AG04449 (cell line): ENCODE measurements around the gene COX6B2.
"Not testable (repeated sequence)": the region's sequence is repeated elsewhere in the genome, so short reads cannot be mapped to it uniquely, and the experiment has no call there.

Source experiments
- CTCF ChIA-PET: fragments of 350-600 bp; formaldehyde crosslinking; extraction: SDS; loops from one replicate; lab custom pipeline; 2021; ENCODE audit warnings: antibody characterized with exemption; lab: Yijun Ruan, JAX
- POLR2A ChIA-PET: fragments of 400-600, 350-600 bp; formaldehyde crosslinking; extraction: SDS; loops from one replicate; lab custom pipeline; 2020; ENCODE audit warnings: antibody characterized with exemption, inconsistent platforms; lab: Yijun Ruan, JAX
- DNase-seq: peaks from one replicate; pipeline ENCODE4 v3.0.0-alpha.2; 2010; ENCODE audit warnings: low read depth, low spot score
- H3K4me3 ChIP-seq: 2 replicates; pipeline ENCODE4 v1.5.1; 2011; ENCODE audit warnings: low read depth, mild to moderate bottlenecking, control low read depth, low read length
- TF ChIP-seq, protein P1 (sequence below): IDR thresholded peaks from one replicate; pipeline ENCODE4 v1.5.1; 2011; ENCODE audit warnings: mild to moderate bottlenecking, moderate library complexity, low read length, control low read depth, inconsistent platforms; ENCODE audit not compliant: insufficient read depth; ENCODE audit errors: missing control alignments

The COX6B2 gene, protein sequence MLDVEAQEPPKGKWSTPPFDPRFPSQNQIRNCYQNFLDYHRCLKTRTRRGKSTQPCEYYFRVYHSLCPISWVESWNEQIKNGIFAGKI

GRCh38 chr19:55354698-55355212, at the start of gene COX6B2:
TSS of gene COX6B2 (minus strand) at chr19:55354719. CDS start at chr19:55354521, 198 bp downstream.
- CTCF ChIA-PET, result interaction anchor here (1.0 to 1.8 kb wide), 2 partner anchors 63 to 113 kb away, joined by 3 to 7 read pairs; no protein-coding TSS in a partner anchor
- no peak for DNase-seq
- H3K4me3 ChIP-seq, result peak within 1 kb of the TSS; percentile 59
- POLR2A ChIA-PET, result no interaction called here
- TF ChIP-seq, protein P1, sequence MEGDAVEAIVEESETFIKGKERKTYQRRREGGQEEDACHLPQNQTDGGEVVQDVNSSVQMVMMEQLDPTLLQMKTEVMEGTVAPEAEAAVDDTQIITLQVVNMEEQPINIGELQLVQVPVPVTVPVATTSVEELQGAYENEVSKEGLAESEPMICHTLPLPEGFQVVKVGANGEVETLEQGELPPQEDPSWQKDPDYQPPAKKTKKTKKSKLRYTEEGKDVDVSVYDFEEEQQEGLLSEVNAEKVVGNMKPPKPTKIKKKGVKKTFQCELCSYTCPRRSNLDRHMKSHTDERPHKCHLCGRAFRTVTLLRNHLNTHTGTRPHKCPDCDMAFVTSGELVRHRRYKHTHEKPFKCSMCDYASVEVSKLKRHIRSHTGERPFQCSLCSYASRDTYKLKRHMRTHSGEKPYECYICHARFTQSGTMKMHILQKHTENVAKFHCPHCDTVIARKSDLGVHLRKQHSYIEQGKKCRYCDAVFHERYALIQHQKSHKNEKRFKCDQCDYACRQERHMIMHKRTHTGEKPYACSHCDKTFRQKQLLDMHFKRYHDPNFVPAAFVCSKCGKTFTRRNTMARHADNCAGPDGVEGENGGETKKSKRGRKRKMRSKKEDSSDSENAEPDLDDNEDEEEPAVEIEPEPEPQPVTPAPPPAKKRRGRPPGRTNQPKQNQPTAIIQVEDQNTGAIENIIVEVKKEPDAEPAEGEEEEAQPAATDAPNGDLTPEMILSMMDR, result no peak

DNA sequence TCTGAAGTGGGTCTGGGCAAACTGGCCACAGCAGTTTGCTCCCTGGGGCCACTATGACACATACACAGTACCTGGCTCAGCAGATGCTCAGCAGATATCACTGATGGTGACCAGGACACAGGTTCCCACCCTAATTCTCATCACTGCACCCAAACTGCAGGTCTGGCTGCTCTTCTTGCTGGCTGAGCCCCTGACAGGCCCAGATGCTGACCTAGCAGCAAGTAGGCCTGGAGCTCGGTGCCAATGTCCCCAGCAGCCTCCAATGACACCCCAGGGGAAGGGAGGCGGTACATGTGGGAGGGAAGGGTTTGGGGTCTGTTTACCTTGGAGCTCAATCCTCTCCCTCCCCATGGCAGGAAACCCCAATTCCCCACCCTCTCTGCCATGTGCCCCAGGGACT, 48.0 kb upstream of the COX6B2 start:
- ChIA-PET POLR2A (interaction anchor here (1.2 to 1.4 kb wide), 2 partner anchors 9 to 14 kb away, joined by 3 to 6 read pairs; no protein-coding TSS in a partner anchor), CTCF (interaction anchor here (0.8 to 1.8 kb wide), 4 partner anchors 9 to 100 kb away, joined by 3 to 9 read pairs (median 4); no protein-coding TSS in a partner anchor)
- TF ChIP-seq, protein P1, result no peak
- no peak for DNase-seq
- H3K4me3 ChIP-seq, result no peak overlapping the region

DNA sequence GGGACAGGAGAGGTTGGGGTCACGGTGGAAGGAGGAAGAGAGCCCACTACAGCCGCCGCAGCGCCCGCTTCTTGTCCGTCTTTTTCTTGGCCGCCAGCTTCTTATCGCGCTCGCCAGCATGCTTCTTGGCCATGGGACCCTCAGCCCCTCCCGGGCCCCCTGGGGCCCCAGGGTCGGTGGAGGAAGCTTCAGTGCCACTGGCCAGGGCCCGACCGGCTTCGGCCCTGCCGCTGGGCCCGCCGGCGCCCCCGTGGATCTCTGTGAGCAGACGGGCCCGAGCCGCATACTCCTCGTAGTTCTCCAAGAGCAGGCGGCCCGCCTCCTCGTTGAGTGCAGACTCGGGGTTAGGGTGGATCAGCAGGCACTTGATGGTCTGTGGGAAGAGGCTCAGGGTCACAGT, 46.9 kb upstream of the COX6B2 start:
- H3K4me3 ChIP-seq, DNase-seq, CTCF ChIA-PET: not testable (repeated sequence)
- POLR2A ChIA-PET, result interaction anchor here (1.2 kb wide), 1 partner anchor 13 kb away, joined by 3 read pairs; no protein-coding TSS in a partner anchor

- ChIA-PET POLR2A (no interaction called here), CTCF (interaction anchor here (1.0 to 1.2 kb wide), 5 partner anchors 10 to 240 kb away, joined by 3 to 4 read pairs (median 3); partner anchors contain the start of gene TMEM238)
- DNase-seq, result no peak
- no peak overlapping the region for H3K4me3 ChIP-seq
- TF ChIP-seq, protein P1, result no peak
Measured at GRCh38 chr19:55400281-55401087, 46.0 kb upstream of the COX6B2 start.

DNA sequence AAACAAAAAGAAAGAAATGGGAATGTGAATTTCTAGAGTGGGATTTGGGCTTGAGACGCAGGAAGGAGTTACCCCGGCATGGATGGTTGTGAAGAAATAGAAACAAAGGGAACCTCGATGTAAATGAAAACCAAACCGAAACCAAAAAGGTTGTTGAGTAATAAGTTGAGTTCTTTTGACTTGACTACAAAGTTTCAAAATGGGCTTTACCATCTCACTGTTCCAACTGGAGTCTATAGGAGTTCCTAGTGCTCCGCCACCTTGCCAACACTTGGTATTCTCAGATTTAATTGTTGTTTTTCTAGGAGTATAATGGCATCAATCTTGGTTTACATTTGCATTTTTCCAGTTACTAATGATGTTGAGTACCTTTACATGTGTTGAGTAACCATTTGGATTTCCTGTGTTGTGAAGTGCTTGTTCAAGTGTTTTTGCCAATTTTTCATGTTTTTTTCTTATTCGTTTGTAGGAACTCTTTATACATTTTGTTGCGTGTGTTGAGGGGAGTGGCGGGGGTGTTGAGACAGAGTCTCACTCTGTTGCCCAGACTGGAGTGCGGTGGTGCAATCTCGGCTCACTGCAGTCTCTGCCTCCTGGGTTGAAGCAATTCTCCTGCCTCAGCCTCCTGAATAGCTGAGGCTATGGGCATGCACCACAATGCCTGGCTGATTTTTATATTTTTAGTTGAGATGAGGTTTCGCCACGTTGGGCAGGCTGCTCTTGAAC, 43.8 kb upstream of the COX6B2 start:
- CTCF ChIA-PET, result interaction anchor here (1.4 kb wide), 2 partner anchors 8 to 104 kb away, joined by 4 read pairs; no protein-coding TSS in a partner anchor
- TF ChIP-seq, protein P1, result no peak
- no peak for DNase-seq
- H3K4me3 ChIP-seq, result no peak overlapping the region
- POLR2A ChIA-PET, result interaction anchor here (1.0 to 1.8 kb wide), 2 partner anchors 9 to 139 kb away, joined by 3 to 22 read pairs; partner anchors contain the start of genes PPP6R1 and UBE2S
